H1 (cell line): ENCODE measurements around the gene PSD. TPM values are rescaled to one million over a fixed set of nuclear protein-coding genes. Genes with fewer than 3 reads are reported as not detected.

ENCODE experiments used
- CTCF ChIA-PET: fragments of 300-600 bp; sonication (Branson Sonifier 250); formaldehyde crosslinking; loops from one replicate; lab custom pipeline; 2021; ENCODE audit not compliant: partially characterized antibody; lab: Charles Lee
- POLR2A ChIA-PET: fragments of 300-600 bp; sonication (Branson Sonifier 250); formaldehyde crosslinking; loops from one replicate; lab custom pipeline; 2021; ENCODE audit warnings: inconsistent platforms; ENCODE audit not compliant: partially characterized antibody; lab: Charles Lee
- DNase-seq, 2 experiments: peaks; one replicate each; pipeline versions ENCODE4 v3.0.0 to v3.0.0-alpha.2; 2010 to 2022; ENCODE audit warnings: low spot score in 2 of 2, low read depth in 1 of 2, mixed read lengths in 1 of 2
- FAIRE-seq: peaks from 2 replicates; lab custom pipeline; 2011; peaks lifted over from hg19 to GRCh38; lab: Jason Lieb, UNC
- H2AFZ ChIP-seq: 2 replicates; pipeline ENCODE4 v1.8.1; 2012; ENCODE audit warnings: low read length, inconsistent platforms
- H2AK5ac ChIP-seq: 2 replicates; pipeline ENCODE4 v1.6.1; 2013; ENCODE audit warnings: low read depth, low read length
- H2BK120ac ChIP-seq: replicated peaks from 2 replicates; pipeline ENCODE3; 2013; ENCODE audit warnings: low read depth, low read length, inconsistent platforms
- H2BK12ac ChIP-seq: 2 replicates; pipeline ENCODE4 v1.6.1; 2013; ENCODE audit warnings: low read depth, low read length
- H2BK15ac ChIP-seq: 2 replicates; pipeline ENCODE4 v1.6.1; 2013; ENCODE audit warnings: low read length
- H2BK20ac ChIP-seq: 2 replicates; pipeline ENCODE4 v1.6.1; 2013; ENCODE audit warnings: low read length
- H2BK5ac ChIP-seq: 2 replicates; pipeline ENCODE4 v1.6.1; 2013; ENCODE audit warnings: low read depth, low read length
- H3K14ac ChIP-seq: 2 replicates; pipeline ENCODE4 v1.6.1; 2013; ENCODE audit warnings: inconsistent platforms; ENCODE audit not compliant: insufficient read length
- H3K18ac ChIP-seq: 2 replicates; pipeline ENCODE4 v1.6.1; 2013; ENCODE audit warnings: low read length; ENCODE audit errors: extremely low read depth
- H3K23ac ChIP-seq: 2 replicates; pipeline ENCODE4 v1.6.1; 2013; ENCODE audit warnings: inconsistent platforms; ENCODE audit not compliant: insufficient read length
- H3K23me2 ChIP-seq: 2 replicates; pipeline ENCODE4 v1.6.1; 2013; ENCODE audit warnings: low read depth, low read length
- H3K27ac ChIP-seq: 2 replicates; pipeline ENCODE4 v1.6.1; 2011; ENCODE audit warnings: low read depth, low read length, inconsistent platforms
- H3K27me3 ChIP-seq, 4 experiments: replicated peaks in 1 of 4; 1 replicate in 1 of 4; 2 replicates in 3 of 4; pipeline versions ENCODE4 v1.6.1 to v1.8.1; 2011 to 2013; ENCODE audit warnings: low read length in 3 of 4, mild to moderate bottlenecking in 3 of 4, inconsistent platforms in 2 of 4, mixed read lengths in 2 of 4, moderate library complexity in 1 of 4; ENCODE audit not compliant: control insufficient read depth in 3 of 4, insufficient read depth in 3 of 4; ENCODE audit errors: extremely low read depth in 1 of 4
- H3K36me3 ChIP-seq, 4 experiments: 2 replicates each; pipeline versions ENCODE4 v1.6.1 to v1.8.1; 2011 to 2013; ENCODE audit warnings: mild to moderate bottlenecking in 4 of 4, low read length in 3 of 4, moderate library complexity in 2 of 4, control low read depth in 1 of 4, inconsistent platforms in 1 of 4; ENCODE audit not compliant: insufficient read depth in 4 of 4, control insufficient read depth in 2 of 4
- H3K4ac ChIP-seq: replicated peaks from 2 replicates; pipeline ENCODE3; 2013; ENCODE audit warnings: low read length, low read depth, mixed read lengths, inconsistent platforms; ENCODE audit not compliant: insufficient read length
- H3K4me1 ChIP-seq, 4 experiments: replicated peaks in 1 of 4; 1 replicate in 1 of 4; 2 replicates in 3 of 4; pipeline versions ENCODE4 v1.6.1 to v1.8.1; 2011 to 2013; ENCODE audit warnings: low read length in 3 of 4, inconsistent platforms in 2 of 4, mixed read lengths in 1 of 4; ENCODE audit not compliant: insufficient read depth in 4 of 4, control insufficient read depth in 3 of 4
- H3K4me2 ChIP-seq, 2 experiments: 2 replicates each; pipeline versions ENCODE4 v1.6.1 to v1.8.1; 2011 to 2013; ENCODE audit warnings: low read depth in 2 of 2, low read length in 2 of 2, control low read depth in 1 of 2, inconsistent platforms in 1 of 2, mild to moderate bottlenecking in 1 of 2; ENCODE audit not compliant: insufficient read depth in 1 of 2
- H3K4me3 ChIP-seq, 4 experiments: fragments of 200-600, 300-600 bp in 1 of 4; sonication (generic), shearing (Covaris generic), sonication (Bioruptor Twin) in 1 of 4; 2 replicates each; pipeline versions ENCODE4 v1.5.1 to v1.8.1; 2011 to 2016; ENCODE audit warnings: low read length in 4 of 4, low read depth in 3 of 4, control low read depth in 2 of 4, inconsistent platforms in 2 of 4, mild to moderate bottlenecking in 2 of 4, mixed read lengths in 1 of 4, moderate library complexity in 1 of 4; ENCODE audit not compliant: insufficient read depth in 2 of 4; ENCODE audit errors: extremely low read depth in 1 of 4
- H3K56ac ChIP-seq: replicated peaks from 2 replicates; pipeline ENCODE3; 2013; ENCODE audit warnings: low read depth, mild to moderate bottlenecking, mixed read lengths, low read length, inconsistent platforms; ENCODE audit not compliant: insufficient read length
- H3K79me1 ChIP-seq: 2 replicates; pipeline ENCODE4 v1.6.1; 2013; ENCODE audit warnings: low read depth, low read length, control low read depth
- H3K79me2 ChIP-seq, 2 experiments: 2 replicates each; pipeline versions ENCODE4 v1.6.1 to v1.8.1; 2012 to 2013; ENCODE audit warnings: low read length in 2 of 2, mild to moderate bottlenecking in 2 of 2, inconsistent platforms in 1 of 2; ENCODE audit not compliant: insufficient read depth in 2 of 2, control insufficient read depth in 1 of 2
- H3K9ac ChIP-seq, 4 experiments: replicated peaks in 1 of 4; 1 replicate in 1 of 4; 2 replicates in 3 of 4; pipeline versions ENCODE4 v1.6.1 to v1.8.1; 2011 to 2013; ENCODE audit warnings: low read depth in 3 of 4, low read length in 3 of 4, control low read depth in 2 of 4, mild to moderate bottlenecking in 2 of 4, moderate library complexity in 2 of 4, inconsistent platforms in 1 of 4; ENCODE audit errors: extremely low read depth in 1 of 4
- H3K9me3 ChIP-seq, 2 experiments: 2 replicates each; pipeline versions ENCODE4 v1.6.1 to v1.8.1; 2012 to 2013; ENCODE audit warnings: mild to moderate bottlenecking in 2 of 2, moderate library complexity in 2 of 2, control low read depth in 1 of 2, inconsistent platforms in 1 of 2, low read depth in 1 of 2, low read length in 1 of 2, mixed read lengths in 1 of 2; ENCODE audit not compliant: insufficient read depth in 2 of 2
- H4K20me1 ChIP-seq, 2 experiments: replicated peaks in 1 of 2; 2 replicates each; pipeline versions ENCODE3 to v1.8.1; 2011 to 2013; ENCODE audit warnings: inconsistent platforms in 2 of 2, low read length in 2 of 2, mild to moderate bottlenecking in 1 of 2; ENCODE audit not compliant: insufficient read depth in 2 of 2, control insufficient read depth in 1 of 2
- H4K5ac ChIP-seq: 2 replicates; pipeline ENCODE4 v1.6.1; 2013; ENCODE audit warnings: low read length, low read depth, mixed read lengths, inconsistent platforms; ENCODE audit not compliant: insufficient read length
- H4K8ac ChIP-seq: 2 replicates; pipeline ENCODE4 v1.8.0; 2013; ENCODE audit warnings: mild to moderate bottlenecking, moderate library complexity, low read length, inconsistent platforms; ENCODE audit not compliant: insufficient read depth; ENCODE audit errors: extremely low read depth
- H4K91ac ChIP-seq: replicated peaks from 2 replicates; pipeline ENCODE3; 2013; ENCODE audit warnings: low read length, mixed read lengths, inconsistent platforms; ENCODE audit not compliant: insufficient read length
- ASH2L ChIP-seq: fragments of 200-600, 300-600 bp; sonication (generic); IDR thresholded peaks from one replicate; pipeline ENCODE4 v1.7.1; 2017; ENCODE audit warnings: low read length
- BACH1 ChIP-seq: IDR thresholded peaks from 2 replicates; pipeline ENCODE4 v1.6.1; 2012; ENCODE audit warnings: low read length, improper control_type of control experiment
- CTBP2 ChIP-seq: IDR thresholded peaks from 2 replicates; pipeline ENCODE4 v1.7.0; 2011; ENCODE audit warnings: borderline replicate concordance, mild to moderate bottlenecking, moderate library complexity, mixed read lengths, low read length; ENCODE audit not compliant: insufficient read depth, insufficient read length
- FOSL1 ChIP-seq: IDR thresholded peaks from 2 replicates; pipeline ENCODE4 v1.6.1; 2011; ENCODE audit warnings: mild to moderate bottlenecking, low read depth, low read length, moderate library complexity; ENCODE audit not compliant: insufficient read depth
- KDM1A ChIP-seq: fragments of 200-600, 300-600 bp; sonication (generic); IDR thresholded peaks from 2 replicates; pipeline ENCODE4 v1.7.1; 2016; ENCODE audit warnings: mild to moderate bottlenecking, low read length, borderline replicate concordance
- KDM5A ChIP-seq: fragments of 200-600 bp; IDR thresholded peaks from 2 replicates; pipeline ENCODE4 v1.7.1; 2012; ENCODE audit warnings: mild to moderate bottlenecking, low read length, inconsistent platforms, mixed read lengths
- POLR2AphosphoS5 ChIP-seq: IDR thresholded peaks from 2 replicates; pipeline ENCODE4 v1.6.1; 2011; ENCODE audit warnings: low read depth, low read length
- SIN3A ChIP-seq, 2 experiments: IDR thresholded peaks in 1 of 2; conservative IDR thresholded peaks in 1 of 2; 2 replicates each; pipeline ENCODE4 v1.6.1; 2011 to 2012; ENCODE audit warnings: low read length in 2 of 2, improper control_type of control experiment in 1 of 2, low read depth in 1 of 2, mild to moderate bottlenecking in 1 of 2
- SIX5 ChIP-seq: IDR thresholded peaks from 2 replicates; pipeline ENCODE4 v1.6.1; 2011; ENCODE audit warnings: mild to moderate bottlenecking, low read depth, low read length
- TEAD4 ChIP-seq: IDR thresholded peaks from 2 replicates; pipeline ENCODE4 v1.6.1; 2012; ENCODE audit warnings: low read depth, low read length, inconsistent platforms, mixed read lengths
- USF2 ChIP-seq: IDR thresholded peaks from 2 replicates; pipeline ENCODE4 v1.6.1; 2011; ENCODE audit warnings: low read length, improper control_type of control experiment
- YY1 ChIP-seq: IDR thresholded peaks from 2 replicates; pipeline ENCODE4 v1.6.1; 2011; ENCODE audit warnings: low read depth, mild to moderate bottlenecking, low read length
- WGBS, 2 experiments: shearing (Covaris generic) in 1 of 2; methylation state at CpG; one replicate each; pipeline versions ENCODE4 v1.1.6 to v1.1.7; 2013 to 2015; ENCODE audit warnings: low lambda C conversion rate in 2 of 2, mixed read lengths in 2 of 2, inconsistent platforms in 1 of 2, low coverage in 1 of 2, missing lambda C conversion rate in 1 of 2; ENCODE audit not compliant: insufficient replicate concordance in 2 of 2, insufficient coverage in 1 of 2, insufficient read length in 1 of 2; ENCODE audit errors: extremely low coverage in 1 of 2, missing lambda C conversion rate in 1 of 2; 5-methylcytosine and 5-hydroxymethylcytosine counted together
- polyA plus RNA-seq, 7 experiments: library from polyadenylated mRNA; depleted of rRNA in 3 of 7; stranded (reverse) in 5 of 7; unstranded in 2 of 7; fragments of >200 nt in 5 of 7; fragments of 200-250 nt in 2 of 7; gene quantifications; 1 replicate in 5 of 7; 2 replicates in 1 of 7; 4 replicates in 1 of 7; pipeline versions ENCODE4 v1.2.1 to v1.2.3, GENCODE V29; 2011 to 2013; ENCODE audit warnings: missing spikeins in 2 of 7, mixed read lengths in 2 of 7
- total RNA-seq: library from RNA; stranded (reverse); fragmentation: NEBNext Ultra II Directional; extraction: Animal tissue kit (Norgen Biotek cat#: 25700); gene quantifications from 2 replicates; pipeline ENCODE4 v1.2.1, GENCODE V29; 2021

PSD gene
- total and polyA plus RNA-seq, 2 of the 8 experiments (the other 6 are each of a cell fraction or from before 2014, with no cell fraction given), result 5.4 to 6.0 TPM

GRCh38 chr10:102426803-102427287 is 8.3 kb upstream of the PSD start:
- Histone ChIP-seq H2AK5ac (no peak overlapping the region), H3K9me3 (no peaks in the 10 kb centered on the region), H3K23me2 (peaks cover 8% of the 10 kb centered on the region), H4K20me1 (peaks cover 5 to 7% of the 10 kb centered on the region in 2 experiments), H3K4me1 (peaks cover 0 to 18% (median 9%) of the 10 kb centered on the region in 4 experiments; a peak in 6 of 7 replicates), H3K18ac (no peak overlapping the region), H2AFZ (no peak overlapping the region), H3K9ac (no peak overlapping the region), H3K27ac (no peak overlapping the region), H3K56ac (no peak overlapping the region), H4K91ac (no peak overlapping the region), H3K14ac (no peak overlapping the region), H2BK5ac (no peak overlapping the region), H3K4me3 (no peak overlapping the region), H3K23ac (no peak overlapping the region), H4K8ac (no peak overlapping the region), H2BK15ac (no peak overlapping the region), H2BK12ac (no peak overlapping the region), H3K79me2 (no peaks in the 10 kb centered on the region; a peak in 1 of 4 replicates), H3K36me3 (peaks cover 0 to 3% (median 0%) of the 10 kb centered on the region in 4 experiments; a peak in 1 of 8 replicates), H3K4ac (no peak overlapping the region), H3K27me3 (no peaks in the 10 kb centered on the region), H3K79me1 (no peaks in the 10 kb centered on the region), H3K4me2 (no peak overlapping the region), H2BK120ac (no peak overlapping the region), H4K5ac (no peak overlapping the region), H2BK20ac (no peak overlapping the region)
- ChIA-PET CTCF (interaction anchor here (0.8 to 9.5 kb wide), 10 partner anchors 9 to 257 kb away, joined by 3 to 77 read pairs (median 6); no protein-coding TSS in a partner anchor), POLR2A (interaction anchor here (1.3 to 7.9 kb wide), 3 partner anchors 15 to 52 kb away, joined by 3 to 54 read pairs (median 11); partner anchors contain the start of gene C10orf95)
- FAIRE-seq (no peak), DNase-seq (no peak)
- WGBS, 2 experiments, result 90% methylated on average over 7 of the region's 7 CpGs; no CpG with 5 or more reads in 1 of the 2 experiments
- TF ChIP-seq USF2 (no peak), KDM5A (no peak), SIX5 (no peak), CTBP2 (no peak), ASH2L (no peak), SIN3A (conservative IDR thresholded peaks at IDR 0.05 in 1 of 2, IDR thresholded peaks at IDR 0.05 in 1 of 2; ENCODE audit: low read depth in 1 of 2, low read length in 2 of 2) (no peak), YY1 (no peak), BACH1 (no peak), KDM1A (no peak), TEAD4 (no peak), FOSL1 (no peak), POLR2AphosphoS5 (no peak)
